ENCODE results near the gene CHST8. TPM values are rescaled to one million over a fixed set of nuclear protein-coding genes. Genes with fewer than 3 reads are reported as not detected.

The CHST8 gene
- total RNA-seq, 1 experiment from 2014 or later: not detected

- H3K4me2 ChIP-seq: no peak overlapping the region
- no peaks in the 10 kb centered on the region for H3K9me2 ChIP-seq (ENCODE audit: insufficient read depth)
- H3F3A ChIP-seq (ENCODE audit: insufficient read depth, low read depth): no peaks in the 10 kb centered on the region
- ChIA-PET CTCF (no interaction called here), POLR2A (ENCODE audit: unreplicated experiment) (no interaction called here)
- H3K4me3 ChIP-seq: no peak overlapping the region
- TF ChIP-seq EZH2 (IDR thresholded peaks at IDR 0.05; ENCODE audit: low read depth) (no peak), CTCF (conservative IDR thresholded peaks at IDR 0.05) (no peak)
- H4K20me1 ChIP-seq (ENCODE audit: insufficient read depth): no peaks in the 10 kb centered on the region
- no peaks in the 10 kb centered on the region for H3K9me3 ChIP-seq (ENCODE audit: insufficient read depth, low read depth)
- intact Hi-C loops (cut with micrococcal nuclease; ENCODE audit: unreplicated experiment): no loop called here
- DNase-seq: no peak
- H3K27me3 ChIP-seq (ENCODE audit: insufficient read depth, low read depth): peaks cover 92% of the 10 kb centered on the region
- BruUV-seq (replicated peaks): no TSS peak
- H2AFZ ChIP-seq: no peak overlapping the region
- no peak overlapping the region for H3K27ac ChIP-seq
- H3K4me1 ChIP-seq (replicated peaks; ENCODE audit: insufficient read depth): no peaks in the 10 kb centered on the region
- H3K36me3 ChIP-seq (ENCODE audit: low read depth): no peaks in the 10 kb centered on the region
- no peaks in the 10 kb centered on the region for H3K79me2 ChIP-seq (ENCODE audit: low read depth)
Observed at GRCh38 chr19:33629826-33630375, 8.1 kb downstream of the CHST8 start.

- intact Hi-C loops (cut with micrococcal nuclease; ENCODE audit: unreplicated experiment): no loop called here
- Histone ChIP-seq H3F3A (ENCODE audit: insufficient read depth, low read depth) (no peaks in the 10 kb centered on the region), H2AFZ (no peak overlapping the region), H3K79me2 (ENCODE audit: low read depth) (no peaks in the 10 kb centered on the region), H3K4me2 (no peak overlapping the region), H3K9me3 (ENCODE audit: insufficient read depth, low read depth) (no peaks in the 10 kb centered on the region), H3K9me2 (ENCODE audit: insufficient read depth) (no peaks in the 10 kb centered on the region), H3K27ac (no peak overlapping the region), H3K4me3 (no peak overlapping the region), H3K36me3 (ENCODE audit: low read depth) (no peaks in the 10 kb centered on the region), H3K27me3 (ENCODE audit: insufficient read depth, low read depth) (peaks cover 93% of the 10 kb centered on the region), H3K4me1 (replicated peaks; ENCODE audit: insufficient read depth) (no peaks in the 10 kb centered on the region), H4K20me1 (ENCODE audit: insufficient read depth) (no peaks in the 10 kb centered on the region)
- ChIA-PET CTCF (no interaction called here), POLR2A (ENCODE audit: unreplicated experiment) (no interaction called here)
- BruUV-seq (replicated peaks): no TSS peak
- TF ChIP-seq EZH2 (IDR thresholded peaks at IDR 0.05; ENCODE audit: low read depth): no peak
- TF ChIP-seq CTCF (conservative IDR thresholded peaks at IDR 0.05): no peak
- no peak for DNase-seq
Observed at GRCh38 chr19:33630880-33631608, 9.3 kb downstream of the CHST8 start.

- intact Hi-C loops (cut with micrococcal nuclease; ENCODE audit: unreplicated experiment): no loop called here
- Histone ChIP-seq H3F3A (ENCODE audit: insufficient read depth, low read depth) (no peaks in the 10 kb centered on the region), H3K27ac (no peak overlapping the region), H3K27me3 (ENCODE audit: insufficient read depth, low read depth) (peaks cover 93% of the 10 kb centered on the region), H4K20me1 (ENCODE audit: insufficient read depth) (no peaks in the 10 kb centered on the region), H3K4me2 (no peak overlapping the region), H3K79me2 (ENCODE audit: low read depth) (no peaks in the 10 kb centered on the region), H3K4me3 (no peak overlapping the region), H3K4me1 (replicated peaks; ENCODE audit: insufficient read depth) (no peaks in the 10 kb centered on the region), H2AFZ (no peak overlapping the region), H3K36me3 (ENCODE audit: low read depth) (no peaks in the 10 kb centered on the region), H3K9me2 (ENCODE audit: insufficient read depth) (no peaks in the 10 kb centered on the region), H3K9me3 (ENCODE audit: insufficient read depth, low read depth) (no peaks in the 10 kb centered on the region)
- ChIA-PET POLR2A (ENCODE audit: unreplicated experiment) (no interaction called here), CTCF (interaction anchor here (0.6 kb wide), 1 partner anchor 199 kb away, joined by 4 read pairs; no protein-coding TSS in a partner anchor)
- no TSS peak for BruUV-seq (replicated peaks)
- DNase-seq: no peak
- TF ChIP-seq CTCF (conservative IDR thresholded peaks at IDR 0.05) (no peak), EZH2 (IDR thresholded peaks at IDR 0.05; ENCODE audit: low read depth) (no peak)
Observed at GRCh38 chr19:33631609-33631973, 9.8 kb downstream of the CHST8 start.
